Fibroblast of mammary gland (primary cell): ENCODE measurements around the gene DR1.
A peak's percentile ranks its signal among the peaks of the same experiment; 100 is the strongest.

Experiments used
- DNase-seq: peaks from one replicate; pipeline ENCODE4 v3.0.0-alpha.2; 2010; ENCODE audit warnings: low read depth
- H3K4me3 ChIP-seq: 2 replicates; pipeline ENCODE4 v1.5.1; 2011; ENCODE audit warnings: low read depth, mild to moderate bottlenecking, low read length, moderate library complexity; ENCODE audit not compliant: control insufficient read depth
- CTCF ChIP-seq: conservative IDR thresholded peaks from 2 replicates; pipeline ENCODE4 v1.5.1; 2011; ENCODE audit warnings: low read depth, low read length, inconsistent platforms; ENCODE audit not compliant: control insufficient read depth, insufficient read depth

The DR1 gene

GRCh38 chr1:93338387-93339146, 7.1 kb upstream of the DR1 start:
- H3K4me3 ChIP-seq = no peak overlapping the region
- DNase-seq = peak; percentile 95
- TF ChIP-seq CTCF = no peak

GRCh38 chr1:93339171-93339697, 6.5 kb upstream of the DR1 start:
- H3K4me3 ChIP-seq = no peak overlapping the region
- DNase-seq = no peak
- TF ChIP-seq CTCF = no peak

GRCh38 chr1:93340090-93340489, 5.6 kb upstream of the DR1 start:
- DNase-seq = no peak
- no peak overlapping the region for H3K4me3 ChIP-seq
- TF ChIP-seq CTCF = no peak

DNA sequence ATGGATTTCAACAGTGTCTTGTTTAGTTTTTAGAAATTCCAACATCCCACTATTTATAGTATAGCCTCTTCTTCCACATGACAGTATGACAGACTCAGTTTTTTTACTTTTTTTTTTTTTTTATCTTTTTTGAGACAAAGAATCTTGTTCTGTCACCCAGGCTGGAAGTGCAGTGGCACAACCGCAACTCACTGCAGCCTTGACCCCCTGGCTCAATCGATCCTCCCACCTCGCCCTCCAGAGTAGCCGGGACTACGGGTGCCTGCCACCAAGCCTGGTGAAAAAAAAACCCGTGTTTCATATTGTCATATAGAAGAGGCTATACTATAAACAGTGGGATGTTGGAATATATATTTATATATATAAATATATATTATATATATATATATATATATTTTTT, 1.2 kb upstream of the DR1 start:
- H3K4me3 ChIP-seq = no peak overlapping the region
- DNase-seq = no peak
- TF ChIP-seq CTCF = no peak

DNA sequence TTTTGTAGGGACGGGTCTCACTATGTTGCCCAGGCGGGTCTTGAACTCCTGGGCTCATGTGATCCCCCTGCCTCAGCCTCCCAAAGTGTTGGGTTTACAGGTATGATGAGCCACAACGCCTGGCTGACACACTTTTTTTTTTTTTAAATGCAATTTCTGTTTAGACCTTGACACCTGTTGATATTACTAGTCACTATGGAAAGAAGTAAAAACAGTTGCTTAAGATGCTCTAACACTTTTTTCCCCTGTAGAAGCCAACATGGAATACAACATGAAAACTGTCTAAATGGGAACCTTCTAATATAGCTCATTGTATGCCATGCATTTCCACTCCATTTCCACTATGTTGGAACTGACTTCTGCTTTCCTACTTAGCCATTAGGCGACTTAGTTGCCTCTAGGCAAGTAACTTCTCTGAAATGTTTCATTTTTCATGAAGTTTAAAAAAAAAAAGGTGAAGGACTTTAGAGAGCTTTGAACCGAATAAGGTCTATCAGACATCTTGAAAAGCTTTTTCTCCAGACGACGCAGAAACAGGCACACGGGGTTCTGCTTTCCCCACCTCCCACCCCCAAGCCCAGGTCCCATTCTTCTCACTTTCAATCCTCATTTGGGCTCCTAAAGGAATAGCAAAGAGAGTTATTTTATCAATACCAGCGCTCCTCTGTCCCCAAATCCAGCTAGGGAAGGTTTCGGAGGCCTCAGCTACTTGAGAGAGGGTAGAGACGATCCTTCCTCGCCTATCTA, 648 bp upstream of the DR1 start:
- peak; percentile 24 for DNase-seq
- peak overlapping the region; percentile 95 for H3K4me3 ChIP-seq
- TF ChIP-seq CTCF = no peak

GRCh38 chr1:93346421-93346993, 800 bp downstream of the DR1 start:
- no peak for TF ChIP-seq CTCF
- H3K4me3 ChIP-seq = peak overlapping the region; percentile 95
- peak; percentile 38 for DNase-seq
